Panc1 (cell line): ENCODE results near the gene NDUFAF2. TPM values are rescaled to one million over a fixed set of nuclear protein-coding genes. Genes with fewer than 3 reads are reported as not detected.

ENCODE experiments used
- ATAC-seq: fragments of 200-7000 bp; cut with Tn5 transposase; 2 replicates; pipeline ENCODE4 v1.9.1; 2020; ENCODE audit warnings: mild to moderate bottlenecking, moderate library complexity
- BruUV-seq: library from RNA; stranded (reverse); fragments of 400-500 nt; replicated peaks from 2 replicates; lab custom pipeline; 2021; lab: Mats Ljungman, UMichigan
- CTCF ChIA-PET: fragments of 300-600 bp; sonication (Branson Sonifier 250); formaldehyde crosslinking; loops from one replicate; lab custom pipeline; 2022; ENCODE audit warnings: antibody characterized with exemption; lab: Charles Lee
- POLR2A ChIA-PET: fragments of 300-600 bp; sonication (Branson Sonifier 250); formaldehyde crosslinking; loops from one replicate; lab custom pipeline; 2022; ENCODE audit warnings: antibody characterized with exemption; lab: Charles Lee
- DNase-seq: peaks from one replicate; pipeline ENCODE4 v3.0.0-alpha.2; 2010; ENCODE audit warnings: low read depth, low spot score
- H3K27ac ChIP-seq: 2 replicates; pipeline ENCODE4 v1.5.1; 2011; ENCODE audit warnings: mild to moderate bottlenecking, low read length, inconsistent platforms
- H3K27me3 ChIP-seq: fragments of 200-500 bp; sonication (Bioruptor generic); 2 replicates; pipeline ENCODE4 v1.6.0; 2014; ENCODE audit warnings: low read length, inconsistent platforms; ENCODE audit not compliant: control insufficient read depth, insufficient read depth
- H3K36me3 ChIP-seq: fragments of 200-500 bp; sonication (Bioruptor generic); 2 replicates; pipeline ENCODE4 v1.5.1; 2014; ENCODE audit warnings: inconsistent platforms, mild to moderate bottlenecking, low read length, moderate library complexity; ENCODE audit not compliant: control insufficient read depth, insufficient read depth
- H3K4me1 ChIP-seq: 2 replicates; pipeline ENCODE4 v1.5.1; 2011; ENCODE audit warnings: inconsistent platforms, mild to moderate bottlenecking, low read length, moderate library complexity; ENCODE audit not compliant: control insufficient read depth, insufficient read depth
- H3K4me3 ChIP-seq, 2 experiments: 2 replicates each; pipeline ENCODE4 v1.5.1; 2011 to 2012; ENCODE audit warnings: low read depth in 2 of 2, low read length in 2 of 2, mild to moderate bottlenecking in 2 of 2, inconsistent platforms in 1 of 2, moderate library complexity in 1 of 2
- H3K9me3 ChIP-seq: fragments of 200-500 bp; sonication (Bioruptor generic); 2 replicates; pipeline ENCODE4 v1.5.1; 2014; ENCODE audit warnings: low read depth, mild to moderate bottlenecking, inconsistent platforms, low read length, moderate library complexity; ENCODE audit not compliant: control insufficient read depth, insufficient read depth
- POLR2AphosphoS5 ChIP-seq: IDR thresholded peaks from 2 replicates; pipeline ENCODE4 v1.6.1; 2012; ENCODE audit warnings: mild to moderate bottlenecking, low read depth, low read length, moderate library complexity
- SIN3A ChIP-seq: IDR thresholded peaks from 2 replicates; pipeline ENCODE4 v1.6.1; 2012; ENCODE audit warnings: low read depth, mild to moderate bottlenecking, low read length, moderate library complexity, borderline replicate concordance; ENCODE audit not compliant: insufficient read depth
- TCF7L2 ChIP-seq: IDR thresholded peaks from 2 replicates; pipeline ENCODE4 v1.6.1; 2011; ENCODE audit warnings: mild to moderate bottlenecking, low read depth, low read length, inconsistent platforms
- in situ Hi-C: cut with HindIII; loops from 2 replicates; pipeline ENCODE4 v1.10.0; 2016; ENCODE audit warnings: low sequenced_read_pairs, low pct_unique_long_range_greater_than_20kb
- intact Hi-C: fragments of 100-400 bp; cut with micrococcal nuclease; formaldehyde crosslinking; loops from one replicate; pipeline ENCODE4 v1.10.0; 2022; ENCODE audit not compliant: unreplicated experiment
- total RNA-seq: library from RNA; stranded (reverse); gene quantifications from one replicate; pipeline ENCODE4 v1.2.1, GENCODE V29; 2021; ENCODE audit not compliant: unreplicated experiment
- TF ChIP-seq, protein P1 (sequence below), 2 experiments: IDR thresholded peaks; 2 replicates each; pipeline ENCODE4 v1.6.1; 2011 to 2012; ENCODE audit warnings: low read depth in 2 of 2, control low read depth in 1 of 2, low read length in 1 of 2, mild to moderate bottlenecking in 1 of 2, moderate library complexity in 1 of 2; ENCODE audit not compliant: insufficient read depth in 1 of 2
- TF ChIP-seq, protein P2 (sequence below): fragments of 450-650 bp; IDR thresholded peaks from 2 replicates; pipeline ENCODE4 v1.5.1; 2017; ENCODE audit warnings: mild to moderate bottlenecking

NDUFAF2 gene
- total RNA-seq, 1 experiment from 2014 or later = 41.6 TPM

DNA sequence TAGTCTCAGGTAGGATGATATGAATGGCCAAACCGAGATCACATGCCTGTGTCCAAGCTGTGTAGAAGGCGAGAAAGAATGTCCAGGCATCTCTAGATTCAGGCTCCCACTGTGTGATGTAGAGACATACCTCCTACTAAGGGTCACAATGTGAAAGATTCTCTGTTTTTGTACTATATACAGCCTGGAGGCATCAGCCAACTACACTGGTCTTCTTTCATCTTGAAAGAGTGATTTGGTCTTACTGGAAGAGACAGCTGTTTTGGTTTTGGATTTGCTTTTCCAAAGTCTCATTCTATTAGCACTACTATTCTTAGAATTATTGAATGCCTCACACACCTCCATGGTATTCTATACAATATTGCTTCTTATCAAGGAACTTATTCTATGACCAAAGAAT, 26.5 kb upstream of the NDUFAF2 start:
- Histone ChIP-seq H3K4me3 (no peak overlapping the region), H3K27me3 (no peaks in the 10 kb centered on the region), H3K9me3 (no peaks in the 10 kb centered on the region), H3K4me1 (no peaks in the 10 kb centered on the region), H3K36me3 (no peaks in the 10 kb centered on the region), H3K27ac (no peak overlapping the region)
- intact Hi-C loops = no loop called here
- ATAC-seq (no peak), DNase-seq (no peak)
- in situ Hi-C loops = no loop called here
- POLR2A ChIA-PET = no interaction called here
- CTCF ChIA-PET = no interaction called here
- TF ChIP-seq, protein P1, sequence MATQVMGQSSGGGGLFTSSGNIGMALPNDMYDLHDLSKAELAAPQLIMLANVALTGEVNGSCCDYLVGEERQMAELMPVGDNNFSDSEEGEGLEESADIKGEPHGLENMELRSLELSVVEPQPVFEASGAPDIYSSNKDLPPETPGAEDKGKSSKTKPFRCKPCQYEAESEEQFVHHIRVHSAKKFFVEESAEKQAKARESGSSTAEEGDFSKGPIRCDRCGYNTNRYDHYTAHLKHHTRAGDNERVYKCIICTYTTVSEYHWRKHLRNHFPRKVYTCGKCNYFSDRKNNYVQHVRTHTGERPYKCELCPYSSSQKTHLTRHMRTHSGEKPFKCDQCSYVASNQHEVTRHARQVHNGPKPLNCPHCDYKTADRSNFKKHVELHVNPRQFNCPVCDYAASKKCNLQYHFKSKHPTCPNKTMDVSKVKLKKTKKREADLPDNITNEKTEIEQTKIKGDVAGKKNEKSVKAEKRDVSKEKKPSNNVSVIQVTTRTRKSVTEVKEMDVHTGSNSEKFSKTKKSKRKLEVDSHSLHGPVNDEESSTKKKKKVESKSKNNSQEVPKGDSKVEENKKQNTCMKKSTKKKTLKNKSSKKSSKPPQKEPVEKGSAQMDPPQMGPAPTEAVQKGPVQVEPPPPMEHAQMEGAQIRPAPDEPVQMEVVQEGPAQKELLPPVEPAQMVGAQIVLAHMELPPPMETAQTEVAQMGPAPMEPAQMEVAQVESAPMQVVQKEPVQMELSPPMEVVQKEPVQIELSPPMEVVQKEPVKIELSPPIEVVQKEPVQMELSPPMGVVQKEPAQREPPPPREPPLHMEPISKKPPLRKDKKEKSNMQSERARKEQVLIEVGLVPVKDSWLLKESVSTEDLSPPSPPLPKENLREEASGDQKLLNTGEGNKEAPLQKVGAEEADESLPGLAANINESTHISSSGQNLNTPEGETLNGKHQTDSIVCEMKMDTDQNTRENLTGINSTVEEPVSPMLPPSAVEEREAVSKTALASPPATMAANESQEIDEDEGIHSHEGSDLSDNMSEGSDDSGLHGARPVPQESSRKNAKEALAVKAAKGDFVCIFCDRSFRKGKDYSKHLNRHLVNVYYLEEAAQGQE (IDR thresholded peaks at IDR 0.05; ENCODE audit: insufficient read depth in 1 of 2, low read depth in 2 of 2, low read length in 1 of 2) = no peak
- TF ChIP-seq, protein P2, sequence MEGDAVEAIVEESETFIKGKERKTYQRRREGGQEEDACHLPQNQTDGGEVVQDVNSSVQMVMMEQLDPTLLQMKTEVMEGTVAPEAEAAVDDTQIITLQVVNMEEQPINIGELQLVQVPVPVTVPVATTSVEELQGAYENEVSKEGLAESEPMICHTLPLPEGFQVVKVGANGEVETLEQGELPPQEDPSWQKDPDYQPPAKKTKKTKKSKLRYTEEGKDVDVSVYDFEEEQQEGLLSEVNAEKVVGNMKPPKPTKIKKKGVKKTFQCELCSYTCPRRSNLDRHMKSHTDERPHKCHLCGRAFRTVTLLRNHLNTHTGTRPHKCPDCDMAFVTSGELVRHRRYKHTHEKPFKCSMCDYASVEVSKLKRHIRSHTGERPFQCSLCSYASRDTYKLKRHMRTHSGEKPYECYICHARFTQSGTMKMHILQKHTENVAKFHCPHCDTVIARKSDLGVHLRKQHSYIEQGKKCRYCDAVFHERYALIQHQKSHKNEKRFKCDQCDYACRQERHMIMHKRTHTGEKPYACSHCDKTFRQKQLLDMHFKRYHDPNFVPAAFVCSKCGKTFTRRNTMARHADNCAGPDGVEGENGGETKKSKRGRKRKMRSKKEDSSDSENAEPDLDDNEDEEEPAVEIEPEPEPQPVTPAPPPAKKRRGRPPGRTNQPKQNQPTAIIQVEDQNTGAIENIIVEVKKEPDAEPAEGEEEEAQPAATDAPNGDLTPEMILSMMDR = no peak
- no peak for TF ChIP-seq SIN3A
- no peak for TF ChIP-seq TCF7L2
- no peak for TF ChIP-seq POLR2AphosphoS5
- BruUV-seq = no TSS peak

DNA sequence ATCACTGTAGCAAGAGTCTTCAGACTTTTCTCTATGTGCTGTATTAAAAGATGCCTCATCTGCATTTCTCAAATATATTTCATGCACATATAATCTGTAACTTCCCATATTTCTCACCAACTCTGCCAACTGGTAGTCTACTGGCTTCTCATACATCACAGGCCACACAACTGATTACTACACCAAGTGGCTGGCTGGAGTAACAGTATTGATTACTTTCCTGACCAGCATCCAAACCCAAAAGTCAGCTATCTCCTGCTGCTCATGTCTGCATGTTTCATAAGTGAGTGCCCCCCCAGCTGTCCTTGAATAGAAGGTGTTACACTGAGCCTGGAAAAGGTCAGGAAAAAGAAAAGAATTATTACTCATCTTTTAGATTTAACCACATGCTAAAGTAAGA, 17.6 kb upstream of the NDUFAF2 start:
- TF ChIP-seq, protein P1 (IDR thresholded peaks at IDR 0.05; ENCODE audit: insufficient read depth in 1 of 2, low read depth in 2 of 2, low read length in 1 of 2) = no peak
- TF ChIP-seq, protein P2 = no peak
- TF ChIP-seq SIN3A = no peak
- TF ChIP-seq TCF7L2 = no peak
- no peak for TF ChIP-seq POLR2AphosphoS5
- no peak for DNase-seq
- in situ Hi-C loops (no loop called here), intact Hi-C loops (no loop called here)
- ATAC-seq = no peak
- BruUV-seq = no TSS peak
- Histone ChIP-seq H3K4me1 (no peaks in the 10 kb centered on the region), H3K36me3 (peaks cover 18% of the 10 kb centered on the region), H3K27me3 (no peaks in the 10 kb centered on the region), H3K27ac (no peak overlapping the region), H3K9me3 (no peaks in the 10 kb centered on the region), H3K4me3 (no peak overlapping the region)
- ChIA-PET CTCF (no interaction called here), POLR2A (no interaction called here)
